HepG2 (cell line): ENCODE data around the gene SPCS1. TPM values are rescaled to one million over a fixed set of nuclear protein-coding genes. Genes with fewer than 3 reads are reported as not detected.

Experiments used
- ADNP ChIP-seq: sonication (generic); formaldehyde crosslinking; IDR thresholded peaks from 2 replicates; pipeline ENCODE4 v1.4.0; 2020; ENCODE audit warnings: missing genetic modification reagents
- ATRX ChIP-seq: sonication (generic); formaldehyde crosslinking; IDR thresholded peaks from 2 replicates; pipeline ENCODE4 v1.4.0; 2020; ENCODE audit warnings: missing genetic modification reagents, borderline replicate concordance
- BORCS8-MEF2B ChIP-seq: sonication (generic); formaldehyde crosslinking; IDR thresholded peaks from 2 replicates; pipeline ENCODE4 v1.8.0; 2022; ENCODE audit warnings: mild to moderate bottlenecking, missing genetic modification reagents
- ELF4 ChIP-seq: sonication (generic); formaldehyde crosslinking; IDR thresholded peaks from 2 replicates; pipeline ENCODE4 v1.5.0; 2020; ENCODE audit warnings: missing genetic modification reagents, mild to moderate bottlenecking, moderate library complexity, borderline replicate concordance
- HDAC2 ChIP-seq: sonication (generic); formaldehyde crosslinking; IDR thresholded peaks from 2 replicates; pipeline ENCODE4 v1.4.0; 2020; ENCODE audit warnings: missing genetic modification reagents
- JUND ChIP-seq: sonication (generic); formaldehyde crosslinking; IDR thresholded peaks from 2 replicates; pipeline ENCODE4 v1.8.0; 2022; ENCODE audit warnings: mild to moderate bottlenecking, missing genetic modification reagents
- MAF1 ChIP-seq: sonication (generic); formaldehyde crosslinking; IDR thresholded peaks from 2 replicates; pipeline ENCODE4 v1.5.0; 2020; ENCODE audit warnings: missing genetic modification reagents, borderline replicate concordance
- MEIS2 ChIP-seq: sonication (generic); formaldehyde crosslinking; IDR thresholded peaks from 2 replicates; pipeline ENCODE4 v1.9.0; 2021; ENCODE audit warnings: mild to moderate bottlenecking, missing genetic modification reagents
- MTA1 ChIP-seq: sonication (generic); formaldehyde crosslinking; IDR thresholded peaks from 2 replicates; pipeline ENCODE4 v1.4.0; 2020; ENCODE audit warnings: missing genetic modification reagents, mild to moderate bottlenecking, borderline replicate concordance
- NFIC ChIP-seq: IDR thresholded peaks from 2 replicates; pipeline ENCODE4 v1.6.1; 2012; ENCODE audit warnings: mild to moderate bottlenecking, low read length, inconsistent platforms
- PAF1 ChIP-seq: IDR thresholded peaks from 2 replicates; pipeline ENCODE4 v1.6.1; 2016; ENCODE audit warnings: missing genetic modification reagents, missing compliant biosample characterization
- PHF8 ChIP-seq: sonication (generic); formaldehyde crosslinking; IDR thresholded peaks from 2 replicates; pipeline ENCODE4 v1.5.0; 2020; ENCODE audit warnings: missing genetic modification reagents
- RFX3 ChIP-seq: IDR thresholded peaks from 2 replicates; pipeline ENCODE4 v1.6.1; 2016; ENCODE audit warnings: missing biosample characterization, missing genetic modification reagents
- SMARCC2 ChIP-seq: fragments of 450-650 bp; IDR thresholded peaks from 2 replicates; pipeline ENCODE4 v1.6.1; 2017; ENCODE audit warnings: antibody characterized with exemption, mild to moderate bottlenecking
- THRA ChIP-seq: sonication (generic); formaldehyde crosslinking; IDR thresholded peaks from 2 replicates; pipeline ENCODE4 v1.4.0; 2020; ENCODE audit warnings: missing genetic modification reagents, borderline replicate concordance
- ZBTB2 ChIP-seq: sonication (generic); formaldehyde crosslinking; IDR thresholded peaks from 2 replicates; pipeline ENCODE4 v1.8.0; 2022; ENCODE audit warnings: low read depth, missing genetic modification reagents
- ZBTB33 ChIP-seq: sonication (generic); formaldehyde crosslinking; IDR thresholded peaks from 2 replicates; pipeline ENCODE4 v1.4.0; 2020; ENCODE audit warnings: missing genetic modification reagents
- ZFP36L2 ChIP-seq: sonication (generic); formaldehyde crosslinking; IDR thresholded peaks from 2 replicates; pipeline ENCODE4 v1.4.0; 2020; ENCODE audit warnings: missing genetic modification reagents
- ZFP91 ChIP-seq: sonication (generic); formaldehyde crosslinking; IDR thresholded peaks from 2 replicates; pipeline ENCODE4 v1.9.0; 2022; ENCODE audit warnings: missing genetic modification reagents, mild to moderate bottlenecking, borderline replicate concordance
- ZKSCAN5 ChIP-seq: sonication (generic); formaldehyde crosslinking; IDR thresholded peaks from 2 replicates; pipeline ENCODE4 v1.5.1; 2020; ENCODE audit warnings: mild to moderate bottlenecking, missing genetic modification reagents
- ZNF547 ChIP-seq: sonication (generic); formaldehyde crosslinking; IDR thresholded peaks from 2 replicates; pipeline ENCODE4 v1.5.1; 2020; ENCODE audit warnings: mild to moderate bottlenecking, missing genetic modification reagents
- ZNF563 ChIP-seq: sonication (generic); formaldehyde crosslinking; IDR thresholded peaks from 2 replicates; pipeline ENCODE4 v1.8.0; 2022; ENCODE audit warnings: mild to moderate bottlenecking, moderate library complexity, missing genetic modification reagents
- ZNF703 ChIP-seq: sonication (generic); formaldehyde crosslinking; IDR thresholded peaks from 2 replicates; pipeline ENCODE4 v1.5.1; 2020; ENCODE audit warnings: missing genetic modification reagents, mild to moderate bottlenecking, moderate library complexity, borderline replicate concordance
- polyA plus RNA-seq, 8 experiments: library from polyadenylated mRNA; depleted of rRNA in 3 of 8; stranded (reverse) in 7 of 8; unstranded in 1 of 8; fragments of >200 nt; fragmentation: Illumina TruSeq in 4 of 8; extraction: Trizol in 4 of 8; gene quantifications; 2 replicates each; pipeline versions ENCODE4 v1.2.1 to v1.2.3, GENCODE V29; 2011 to 2016; ENCODE audit warnings: low read depth in 4 of 8, missing spikeins in 1 of 8, mixed read lengths in 1 of 8; ENCODE audit not compliant: insufficient read depth in 1 of 8
- total RNA-seq, 5 experiments: library from RNA; depleted of rRNA; stranded (reverse); fragments of >200 nt; fragmentation: Illumina TruSeq; extraction: Trizol; gene quantifications; 2 replicates each; pipeline ENCODE4 v1.2.3, GENCODE V29; 2016; ENCODE audit warnings: low read depth in 1 of 5

Gene SPCS1
- total and polyA plus RNA-seq, 2 of the 13 experiments (the other 11 are each of a cell fraction or from before 2014, with no cell fraction given) = 84.6 to 120 TPM

- TF ChIP-seq MEIS2 (CRISPR knock-in tag) (peak; percentile 90; the same call in 1 of the 2 replicates), ZNF547 (peak; percentile 72; the same call in 1 of the 2 replicates), ZNF703 (CRISPR knock-in tag) (no peak), ELF4 (CRISPR knock-in tag) (no peak), THRA (peak; percentile 3; the same call in 1 of the 2 replicates), PAF1 (CRISPR knock-in tag) (no peak), ZNF563 (CRISPR knock-in tag) (peak; percentile 75; the same call in 1 of the 2 replicates), PHF8 (CRISPR knock-in tag) (peak; percentile 99), ZBTB2 (CRISPR knock-in tag) (peak; percentile 98), BORCS8-MEF2B (peak; percentile 96), HDAC2 (CRISPR knock-in tag) (peak; percentile 73; the same call in 1 of the 2 replicates), ATRX (CRISPR knock-in tag) (no peak), ZFP36L2 (CRISPR knock-in tag) (no peak), JUND (peak; percentile 66), ZBTB33 (CRISPR knock-in tag) (peak; percentile 54; the same call in 1 of the 2 replicates), NFIC (peak; percentile 40; the same call in 1 of the 2 replicates), ADNP (CRISPR knock-in tag) (no peak), MAF1 (CRISPR knock-in tag) (peak; percentile 71; the same call in 1 of the 2 replicates), ZKSCAN5 (CRISPR knock-in tag) (0 out of 2 replicates have a peak, but pooled peaks have one; percentile 10), MTA1 (CRISPR knock-in tag) (peak; percentile 74; the same call in 1 of the 2 replicates), SMARCC2 (no peak), RFX3 (peak; percentile 42; the same call in 1 of the 2 replicates), ZFP91 (CRISPR knock-in tag) (peak; percentile 93)
Measured at GRCh38 chr3:52685709-52686691, 19.9 kb upstream of the SPCS1 start, which contains the start of the genes GNL3 and PBRM1 (continued).
